Measurements from ENCODE around the gene SDR42E1. TPM values are rescaled to one million over a fixed set of nuclear protein-coding genes. Genes with fewer than 3 reads are reported as not detected.
"Not testable (repeated sequence)": the region's sequence is repeated elsewhere in the genome, so short reads cannot be mapped to it uniquely, and the experiment has no call there.

The SDR42E1 gene
- total RNA-seq, 1 donor: 1.4 TPM

DNA sequence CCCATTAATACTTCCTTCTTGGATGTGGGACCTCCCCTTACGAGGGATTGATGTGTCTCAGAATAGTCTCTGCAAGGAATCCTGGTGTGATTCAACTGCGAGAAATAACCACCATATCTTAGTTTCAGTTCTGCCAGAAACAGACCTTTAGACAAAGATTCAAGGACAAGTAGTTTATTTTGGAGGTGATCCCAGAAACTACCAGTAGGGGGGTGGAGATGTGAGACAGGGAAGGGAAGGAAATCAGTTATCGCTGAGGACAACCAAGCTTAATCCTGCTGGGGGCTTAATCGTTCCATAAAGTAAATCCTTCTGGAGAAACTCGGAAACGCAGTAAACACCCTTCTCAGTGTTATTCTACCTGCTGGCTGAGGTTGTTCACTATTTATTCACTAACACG lies 5.0 kb upstream of the SDR42E1 start:
- no peak overlapping the region for H2AFZ ChIP-seq (ENCODE audit: low read length)
- no peak overlapping the region for H3K27ac ChIP-seq (ENCODE audit: low read depth, low read length)

GRCh38 chr16:82013139-82013538 lies 1.9 kb upstream of the SDR42E1 start:
- Histone ChIP-seq H3K4me3 (ENCODE audit: insufficient read depth, low read length) (no peak overlapping the region), H4K20me1 (ENCODE audit: insufficient read depth, low read length) (no peaks in the 10 kb centered on the region), H3K4me1 (ENCODE audit: insufficient read depth, low read length) (peaks cover 4% of the 10 kb centered on the region), H3K36me3 (ENCODE audit: insufficient read depth, low read length) (no peaks in the 10 kb centered on the region), H3K4me2 (ENCODE audit: insufficient read depth, low read length) (no peak overlapping the region), H2AFZ (ENCODE audit: low read length) (no peak overlapping the region), H3K79me2 (ENCODE audit: insufficient read depth, low read length) (no peaks in the 10 kb centered on the region), H3K27ac (ENCODE audit: low read depth, low read length) (no peak overlapping the region), H3K9me3 (ENCODE audit: low read depth, low read length) (no peaks in the 10 kb centered on the region), H3K27me3 (ENCODE audit: insufficient read depth, low read length) (peaks cover 8% of the 10 kb centered on the region)
- DNase-seq (ENCODE audit: insufficient read length, low spot score, missing footprints): no peak
- TF ChIP-seq, protein P1, sequence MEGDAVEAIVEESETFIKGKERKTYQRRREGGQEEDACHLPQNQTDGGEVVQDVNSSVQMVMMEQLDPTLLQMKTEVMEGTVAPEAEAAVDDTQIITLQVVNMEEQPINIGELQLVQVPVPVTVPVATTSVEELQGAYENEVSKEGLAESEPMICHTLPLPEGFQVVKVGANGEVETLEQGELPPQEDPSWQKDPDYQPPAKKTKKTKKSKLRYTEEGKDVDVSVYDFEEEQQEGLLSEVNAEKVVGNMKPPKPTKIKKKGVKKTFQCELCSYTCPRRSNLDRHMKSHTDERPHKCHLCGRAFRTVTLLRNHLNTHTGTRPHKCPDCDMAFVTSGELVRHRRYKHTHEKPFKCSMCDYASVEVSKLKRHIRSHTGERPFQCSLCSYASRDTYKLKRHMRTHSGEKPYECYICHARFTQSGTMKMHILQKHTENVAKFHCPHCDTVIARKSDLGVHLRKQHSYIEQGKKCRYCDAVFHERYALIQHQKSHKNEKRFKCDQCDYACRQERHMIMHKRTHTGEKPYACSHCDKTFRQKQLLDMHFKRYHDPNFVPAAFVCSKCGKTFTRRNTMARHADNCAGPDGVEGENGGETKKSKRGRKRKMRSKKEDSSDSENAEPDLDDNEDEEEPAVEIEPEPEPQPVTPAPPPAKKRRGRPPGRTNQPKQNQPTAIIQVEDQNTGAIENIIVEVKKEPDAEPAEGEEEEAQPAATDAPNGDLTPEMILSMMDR (IDR thresholded peaks at IDR 0.05; ENCODE audit: extremely low read depth, low read depth, low read length): no peak

More for the DNA sequence above, 5.0 kb upstream of the SDR42E1 start:
- Histone ChIP-seq H3K79me2 (ENCODE audit: insufficient read depth, low read length) (no peaks in the 10 kb centered on the region), H3K9me3 (ENCODE audit: low read depth, low read length) (no peaks in the 10 kb centered on the region), H4K20me1 (ENCODE audit: insufficient read depth, low read length) (no peaks in the 10 kb centered on the region), H3K4me2 (ENCODE audit: insufficient read depth, low read length) (peak overlapping the region; percentile 49), H3K36me3 (ENCODE audit: insufficient read depth, low read length) (no peaks in the 10 kb centered on the region), H3K4me3 (ENCODE audit: insufficient read depth, low read length) (peak overlapping the region; percentile 32), H3K4me1 (ENCODE audit: insufficient read depth, low read length) (peaks cover 4% of the 10 kb centered on the region), H3K27me3 (ENCODE audit: insufficient read depth, low read length) (peaks cover 17% of the 10 kb centered on the region)
- TF ChIP-seq, protein P1 (IDR thresholded peaks at IDR 0.05; ENCODE audit: extremely low read depth, low read depth, low read length): peak; percentile 31
- DNase-seq (ENCODE audit: insufficient read length, low spot score, missing footprints): peak; percentile 76

GRCh38 chr16:82010649-82011048 lies 621 bp downstream of the SDR42E1 start:
- Histone ChIP-seq H3K4me3 (ENCODE audit: insufficient read depth, low read length) (peak overlapping the region; percentile 66), H3K27me3 (ENCODE audit: insufficient read depth, low read length) (peaks cover 8% of the 10 kb centered on the region), H3K36me3 (ENCODE audit: insufficient read depth, low read length) (no peaks in the 10 kb centered on the region), H2AFZ (ENCODE audit: low read length) (peak overlapping the region; percentile 91), H3K27ac (ENCODE audit: low read depth, low read length) (no peak overlapping the region), H3K79me2 (ENCODE audit: insufficient read depth, low read length) (no peaks in the 10 kb centered on the region), H3K4me1 (ENCODE audit: insufficient read depth, low read length) (no peaks in the 10 kb centered on the region), H3K4me2 (ENCODE audit: insufficient read depth, low read length) (peak overlapping the region; percentile 68), H4K20me1 (ENCODE audit: insufficient read depth, low read length) (no peaks in the 10 kb centered on the region), H3K9me3 (ENCODE audit: low read depth, low read length) (no peaks in the 10 kb centered on the region)
- TF ChIP-seq, protein P1 (IDR thresholded peaks at IDR 0.05; ENCODE audit: extremely low read depth, low read depth, low read length): no peak
- DNase-seq (ENCODE audit: insufficient read length, low spot score, missing footprints): no peak

DNA sequence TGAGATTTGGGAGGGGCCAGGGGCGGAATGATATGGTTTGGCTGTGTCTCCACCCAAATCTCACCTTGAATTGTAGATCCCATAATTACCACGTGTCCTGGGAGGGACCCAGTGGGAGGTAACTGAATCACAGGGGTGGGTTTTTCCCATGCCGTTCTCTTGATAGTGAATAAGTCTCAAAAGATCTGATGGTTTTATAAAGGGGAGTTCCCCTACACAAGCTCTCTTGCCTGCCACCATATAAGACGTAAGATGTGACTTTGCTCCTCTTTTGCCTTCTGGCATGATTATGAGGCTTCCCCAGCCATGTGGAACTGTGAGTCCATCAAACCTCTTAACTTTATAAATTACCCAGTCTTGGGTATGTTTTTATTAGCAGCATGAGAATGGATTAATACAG lies 1.5 kb downstream of the SDR42E1 start:
- H3K27ac ChIP-seq (ENCODE audit: low read depth, low read length); H3K4me1 ChIP-seq (ENCODE audit: insufficient read depth, low read length); H3K4me3 ChIP-seq (ENCODE audit: insufficient read depth, low read length); H3K36me3 ChIP-seq (ENCODE audit: insufficient read depth, low read length); DNase-seq (ENCODE audit: insufficient read length, low spot score, missing footprints); H4K20me1 ChIP-seq (ENCODE audit: insufficient read depth, low read length); H3K4me2 ChIP-seq (ENCODE audit: insufficient read depth, low read length); H3K79me2 ChIP-seq (ENCODE audit: insufficient read depth, low read length); H3K9me3 ChIP-seq (ENCODE audit: low read depth, low read length); H3K27me3 ChIP-seq (ENCODE audit: insufficient read depth, low read length); H2AFZ ChIP-seq (ENCODE audit: low read length): not testable (repeated sequence)
